PFSK-1 (cell line): Measurements from ENCODE around the gene AASDHPPT.

Source experiments
- FOXP2 ChIP-seq: optimal IDR thresholded peaks from 2 replicates; pipeline ENCODE3; 2011; ENCODE audit warnings: borderline replicate concordance, control low read depth, inconsistent platforms; ENCODE audit not compliant: insufficient read depth; ENCODE audit errors: extremely low read length, extremely low read depth
- POLR2AphosphoS5 ChIP-seq: IDR thresholded peaks from 2 replicates; pipeline ENCODE4 v1.6.1; 2012; ENCODE audit warnings: low read depth, mild to moderate bottlenecking, control low read depth, low read length, moderate library complexity
- SIN3A ChIP-seq: IDR thresholded peaks from 2 replicates; pipeline ENCODE4 v1.6.1; 2012; ENCODE audit warnings: mild to moderate bottlenecking, low read length, moderate library complexity, borderline replicate concordance; ENCODE audit not compliant: insufficient read depth
- TAF1 ChIP-seq: IDR thresholded peaks from 2 replicates; pipeline ENCODE4 v1.6.1; 2012; ENCODE audit warnings: low read length, control low read depth, borderline replicate concordance; ENCODE audit not compliant: insufficient read depth
- TF ChIP-seq, protein P1 (sequence below), 2 experiments: IDR thresholded peaks; 2 replicates each; pipeline versions ENCODE4 v1.6.1 to v1.8.0; 2011 to 2012; ENCODE audit warnings: low read depth in 2 of 2, low read length in 2 of 2, control low read depth in 1 of 2, inconsistent platforms in 1 of 2, mild to moderate bottlenecking in 1 of 2, moderate library complexity in 1 of 2; ENCODE audit not compliant: insufficient read depth in 1 of 2

Gene AASDHPPT

DNA sequence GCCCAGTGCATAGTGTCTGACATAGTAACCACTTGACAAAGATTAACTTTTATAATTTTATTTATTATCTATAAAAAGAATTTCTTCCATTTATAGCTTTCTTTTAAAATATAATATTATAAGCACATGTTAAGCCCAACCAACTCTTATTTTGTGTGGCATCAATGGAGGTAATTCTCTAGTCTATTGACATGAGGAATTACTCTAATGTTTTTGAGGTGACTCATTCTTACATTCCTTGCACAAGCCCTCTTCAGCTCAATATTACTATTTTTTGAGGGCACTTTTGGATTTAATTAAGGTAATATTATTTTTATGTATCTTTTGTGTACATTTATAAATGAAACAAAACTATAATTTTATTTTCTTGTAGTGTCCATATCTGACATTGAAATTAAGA, 59.6 kb downstream of the AASDHPPT start:
- no peak for TF ChIP-seq FOXP2
- TF ChIP-seq SIN3A = no peak
- TF ChIP-seq, protein P1, sequence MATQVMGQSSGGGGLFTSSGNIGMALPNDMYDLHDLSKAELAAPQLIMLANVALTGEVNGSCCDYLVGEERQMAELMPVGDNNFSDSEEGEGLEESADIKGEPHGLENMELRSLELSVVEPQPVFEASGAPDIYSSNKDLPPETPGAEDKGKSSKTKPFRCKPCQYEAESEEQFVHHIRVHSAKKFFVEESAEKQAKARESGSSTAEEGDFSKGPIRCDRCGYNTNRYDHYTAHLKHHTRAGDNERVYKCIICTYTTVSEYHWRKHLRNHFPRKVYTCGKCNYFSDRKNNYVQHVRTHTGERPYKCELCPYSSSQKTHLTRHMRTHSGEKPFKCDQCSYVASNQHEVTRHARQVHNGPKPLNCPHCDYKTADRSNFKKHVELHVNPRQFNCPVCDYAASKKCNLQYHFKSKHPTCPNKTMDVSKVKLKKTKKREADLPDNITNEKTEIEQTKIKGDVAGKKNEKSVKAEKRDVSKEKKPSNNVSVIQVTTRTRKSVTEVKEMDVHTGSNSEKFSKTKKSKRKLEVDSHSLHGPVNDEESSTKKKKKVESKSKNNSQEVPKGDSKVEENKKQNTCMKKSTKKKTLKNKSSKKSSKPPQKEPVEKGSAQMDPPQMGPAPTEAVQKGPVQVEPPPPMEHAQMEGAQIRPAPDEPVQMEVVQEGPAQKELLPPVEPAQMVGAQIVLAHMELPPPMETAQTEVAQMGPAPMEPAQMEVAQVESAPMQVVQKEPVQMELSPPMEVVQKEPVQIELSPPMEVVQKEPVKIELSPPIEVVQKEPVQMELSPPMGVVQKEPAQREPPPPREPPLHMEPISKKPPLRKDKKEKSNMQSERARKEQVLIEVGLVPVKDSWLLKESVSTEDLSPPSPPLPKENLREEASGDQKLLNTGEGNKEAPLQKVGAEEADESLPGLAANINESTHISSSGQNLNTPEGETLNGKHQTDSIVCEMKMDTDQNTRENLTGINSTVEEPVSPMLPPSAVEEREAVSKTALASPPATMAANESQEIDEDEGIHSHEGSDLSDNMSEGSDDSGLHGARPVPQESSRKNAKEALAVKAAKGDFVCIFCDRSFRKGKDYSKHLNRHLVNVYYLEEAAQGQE (IDR thresholded peaks at IDR 0.05; ENCODE audit: insufficient read depth in 1 of 2, low read depth in 2 of 2, low read length in 2 of 2) = no peak
- no peak for TF ChIP-seq POLR2AphosphoS5
- TF ChIP-seq TAF1 = no peak

DNA sequence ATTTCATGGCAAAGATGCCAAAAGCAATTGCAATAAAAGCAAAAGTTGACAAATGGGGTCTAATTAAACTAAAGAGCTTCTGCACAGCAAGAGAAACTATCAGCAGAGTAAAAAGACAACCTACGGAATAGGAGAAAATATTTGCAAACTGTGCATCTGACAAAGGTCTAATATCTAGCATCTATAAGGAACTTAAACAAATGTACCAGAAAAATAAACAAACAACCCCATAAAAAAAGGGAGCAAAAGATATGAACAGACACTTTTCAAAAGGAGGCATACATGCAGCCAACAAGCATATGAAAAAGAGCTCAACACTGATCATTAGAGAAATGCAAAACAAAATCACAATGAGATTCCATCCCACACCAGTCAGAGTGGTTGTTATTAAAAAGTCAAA, 60.3 kb downstream of the AASDHPPT start:
- TF ChIP-seq FOXP2 (no peak), TAF1 (no peak), SIN3A (no peak), POLR2AphosphoS5 (no peak)
- TF ChIP-seq, protein P1 (IDR thresholded peaks at IDR 0.05; ENCODE audit: insufficient read depth in 1 of 2, low read depth in 2 of 2, low read length in 2 of 2) = no peak
